Activated naive CD8-positive, alpha-beta T cell treated with anti-CD3 and anti-CD28 coated beads for 36 hours (primary cell): Measurements from ENCODE around the gene SASH1. TPM values are rescaled to one million over a fixed set of nuclear protein-coding genes. Genes with fewer than 3 reads are reported as not detected.
"Not testable (repeated sequence)": the region's sequence is repeated elsewhere in the genome, so short reads cannot be mapped to it uniquely, and the experiment has no call there.

Source experiments
- DNase-seq: peaks from one replicate; pipeline ENCODE4 v3.0.0; 2021
- H3K27ac Mint-ChIP-seq: one replicate; pipeline ENCODE4 v1.8.0; 2022; ENCODE audit warnings: mild to moderate bottlenecking, moderate library complexity, mixed read lengths
- H3K27me3 Mint-ChIP-seq: one replicate; pipeline ENCODE4 v1.8.0; 2022; ENCODE audit warnings: mild to moderate bottlenecking, mixed read lengths
- H3K36me3 Mint-ChIP-seq: one replicate; pipeline ENCODE4 v1.8.0; 2021; ENCODE audit warnings: mild to moderate bottlenecking, mixed read lengths
- H3K4me1 Mint-ChIP-seq: one replicate; pipeline ENCODE4 v1.8.0; 2021; ENCODE audit warnings: mixed read lengths
- H3K4me3 Mint-ChIP-seq: one replicate; pipeline ENCODE4 v1.8.0; 2022; ENCODE audit warnings: mild to moderate bottlenecking, moderate library complexity, mixed read lengths
- H3K9me3 Mint-ChIP-seq: one replicate; pipeline ENCODE4 v1.8.0; 2022; ENCODE audit warnings: mixed read lengths
- total RNA-seq, 2 experiments: library from RNA; stranded (reverse); gene quantifications; one replicate each; pipeline ENCODE4 v1.2.3, GENCODE V29; 2021

Gene SASH1
- total RNA-seq, 2 experiments from 2014 or later = 0.04 TPM

DNA sequence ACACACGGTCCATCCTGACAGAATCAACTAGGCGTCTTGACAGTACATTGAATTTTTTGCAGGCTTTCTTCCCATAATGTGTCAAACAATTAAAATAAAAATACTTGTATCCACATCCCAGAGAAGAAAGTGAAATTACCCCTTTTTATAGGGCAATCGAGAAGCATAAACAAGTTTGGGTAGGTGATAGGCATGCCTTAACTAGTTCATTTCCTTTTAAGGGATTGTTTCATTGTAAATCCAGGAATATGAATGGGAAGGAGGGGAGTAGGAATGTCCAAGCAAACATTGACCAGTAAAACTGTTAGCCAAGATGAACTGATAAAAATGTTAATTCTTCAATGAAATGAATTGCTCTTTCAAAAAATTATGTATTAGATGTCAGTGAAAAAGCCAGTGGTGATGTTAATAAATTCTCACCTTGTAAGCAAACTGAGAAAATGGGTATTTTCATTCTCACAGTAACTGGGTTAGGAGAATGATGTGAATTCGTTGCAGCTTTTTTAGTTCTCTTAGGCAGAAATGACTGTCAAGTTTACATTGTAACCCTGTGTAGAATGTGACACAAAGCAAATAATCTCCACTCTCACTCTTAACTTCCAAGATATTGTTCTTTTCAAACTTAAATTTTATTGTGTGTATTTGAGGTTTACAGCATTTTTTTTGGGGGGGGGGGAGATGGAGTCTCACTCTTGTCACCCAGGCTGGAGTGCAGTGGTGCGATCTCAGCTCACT lies 31.6 kb downstream of the SASH1 start:
- H3K36me3 Mint-ChIP-seq = no peaks in the 10 kb centered on the region
- no peak for DNase-seq
- H3K4me1 Mint-ChIP-seq = no peaks in the 10 kb centered on the region
- no peak overlapping the region for H3K27ac Mint-ChIP-seq
- H3K9me3 Mint-ChIP-seq = no peaks in the 10 kb centered on the region
- no peak overlapping the region for H3K4me3 Mint-ChIP-seq
- H3K27me3 Mint-ChIP-seq = peaks cover 7% of the 10 kb centered on the region

DNA sequence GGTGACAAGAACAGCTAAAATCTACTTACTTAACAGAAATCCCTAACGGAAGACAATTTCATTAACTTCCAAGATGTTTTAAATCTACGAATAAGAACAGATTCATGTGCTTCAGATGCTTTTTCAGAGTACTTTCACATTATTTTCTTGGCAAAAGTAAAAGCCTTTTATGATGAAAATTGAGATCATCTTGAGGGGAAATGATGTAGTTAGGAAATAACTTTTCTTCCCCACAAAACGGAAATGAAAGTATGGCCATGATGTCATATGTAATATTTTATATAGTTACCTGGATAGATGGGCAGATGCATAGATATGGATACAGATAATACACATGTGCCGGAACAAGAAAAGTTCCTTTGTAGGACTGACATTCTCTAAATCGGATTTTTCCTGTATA lies 32.8 kb downstream of the SASH1 start:
- Mint-ChIP-seq H3K4me1 (no peaks in the 10 kb centered on the region), H3K27me3 (peaks cover 10% of the 10 kb centered on the region), H3K36me3 (no peaks in the 10 kb centered on the region)

GRCh38 chr6:148379481-148379880 lies 36.8 kb downstream of the SASH1 start:
- no peak overlapping the region for H3K4me3 Mint-ChIP-seq
- H3K9me3 Mint-ChIP-seq = no peaks in the 10 kb centered on the region
- H3K4me1 Mint-ChIP-seq = no peaks in the 10 kb centered on the region
- no peak for DNase-seq
- H3K27me3 Mint-ChIP-seq = peaks cover 8% of the 10 kb centered on the region
- no peaks in the 10 kb centered on the region for H3K36me3 Mint-ChIP-seq
- H3K27ac Mint-ChIP-seq = no peak overlapping the region

More for the DNA sequence above, 32.8 kb downstream of the SASH1 start:
- no peak for DNase-seq
- no peak overlapping the region for H3K4me3 Mint-ChIP-seq
- no peak overlapping the region for H3K27ac Mint-ChIP-seq
- H3K9me3 Mint-ChIP-seq = no peaks in the 10 kb centered on the region

DNA sequence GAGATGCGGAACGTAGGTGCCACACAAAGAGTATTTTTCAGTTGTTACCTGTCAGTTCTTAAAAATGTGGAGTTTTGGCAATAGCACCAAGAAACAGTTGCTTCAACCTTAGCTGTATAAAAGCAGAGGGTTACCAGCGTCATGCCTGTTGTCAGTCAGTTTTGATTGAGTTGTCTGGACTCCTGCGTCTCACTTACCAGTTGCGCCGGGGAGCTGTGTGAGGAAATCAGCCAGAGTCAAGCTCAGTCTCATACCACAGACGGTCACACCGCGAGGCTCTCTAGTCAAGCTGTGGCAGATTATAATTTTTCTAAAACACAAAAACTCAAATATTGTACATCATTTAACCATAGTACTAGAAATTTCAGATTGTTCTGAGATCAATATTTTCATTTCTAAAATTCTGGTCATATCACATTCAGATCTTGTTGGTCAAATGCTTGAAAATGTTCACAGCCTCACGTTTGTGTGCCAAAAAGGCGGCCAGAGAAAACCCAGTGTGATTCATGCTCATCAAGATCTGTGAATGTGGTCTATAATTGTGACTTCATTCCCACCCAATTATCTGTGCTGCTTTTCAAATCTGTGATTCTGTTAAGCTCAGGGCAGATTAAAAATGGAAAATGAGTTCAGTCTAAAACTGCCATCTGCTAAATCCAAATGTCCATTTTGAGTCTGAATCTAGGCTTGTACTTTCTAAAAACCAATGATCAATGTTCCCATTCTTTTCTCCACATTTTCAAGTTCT lies 37.5 kb downstream of the SASH1 start:
- H3K36me3 Mint-ChIP-seq = no peaks in the 10 kb centered on the region
- DNase-seq = no peak
- peaks cover 8% of the 10 kb centered on the region for H3K27me3 Mint-ChIP-seq
- H3K27ac Mint-ChIP-seq = no peak overlapping the region
- H3K9me3 Mint-ChIP-seq = no peaks in the 10 kb centered on the region
- no peak overlapping the region for H3K4me3 Mint-ChIP-seq
- no peaks in the 10 kb centered on the region for H3K4me1 Mint-ChIP-seq

DNA sequence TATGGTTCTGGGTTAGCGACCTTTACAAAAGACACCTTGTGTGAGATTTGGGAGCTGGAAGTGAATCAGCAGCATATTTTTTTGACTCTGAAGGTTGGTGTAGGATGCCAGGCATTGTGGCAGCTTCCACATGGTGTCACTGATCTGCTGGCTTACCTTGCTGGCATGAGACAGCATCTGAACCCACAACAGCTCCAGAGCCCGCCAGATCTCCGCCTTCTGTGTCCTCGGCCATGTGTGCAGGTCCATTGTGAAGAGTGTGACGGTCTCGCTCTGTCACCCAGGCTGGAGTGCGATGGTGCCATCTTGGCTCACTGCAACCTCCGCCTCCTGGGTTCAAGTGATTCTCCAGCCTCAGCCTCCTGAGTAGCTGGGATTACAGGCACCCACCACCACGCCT lies 39.4 kb downstream of the SASH1 start:
- not testable (repeated sequence) for H3K9me3 Mint-ChIP-seq, H3K36me3 Mint-ChIP-seq, H3K27me3 Mint-ChIP-seq, H3K4me3 Mint-ChIP-seq, DNase-seq, H3K27ac Mint-ChIP-seq, H3K4me1 Mint-ChIP-seq

GRCh38 chr6:148382861-148383260 lies 40.2 kb downstream of the SASH1 start:
- no peak for DNase-seq
- Mint-ChIP-seq H3K27me3 (peaks cover 8% of the 10 kb centered on the region), H3K9me3 (no peaks in the 10 kb centered on the region), H3K36me3 (no peaks in the 10 kb centered on the region), H3K4me3 (no peak overlapping the region), H3K4me1 (no peaks in the 10 kb centered on the region), H3K27ac (no peak overlapping the region)

DNA sequence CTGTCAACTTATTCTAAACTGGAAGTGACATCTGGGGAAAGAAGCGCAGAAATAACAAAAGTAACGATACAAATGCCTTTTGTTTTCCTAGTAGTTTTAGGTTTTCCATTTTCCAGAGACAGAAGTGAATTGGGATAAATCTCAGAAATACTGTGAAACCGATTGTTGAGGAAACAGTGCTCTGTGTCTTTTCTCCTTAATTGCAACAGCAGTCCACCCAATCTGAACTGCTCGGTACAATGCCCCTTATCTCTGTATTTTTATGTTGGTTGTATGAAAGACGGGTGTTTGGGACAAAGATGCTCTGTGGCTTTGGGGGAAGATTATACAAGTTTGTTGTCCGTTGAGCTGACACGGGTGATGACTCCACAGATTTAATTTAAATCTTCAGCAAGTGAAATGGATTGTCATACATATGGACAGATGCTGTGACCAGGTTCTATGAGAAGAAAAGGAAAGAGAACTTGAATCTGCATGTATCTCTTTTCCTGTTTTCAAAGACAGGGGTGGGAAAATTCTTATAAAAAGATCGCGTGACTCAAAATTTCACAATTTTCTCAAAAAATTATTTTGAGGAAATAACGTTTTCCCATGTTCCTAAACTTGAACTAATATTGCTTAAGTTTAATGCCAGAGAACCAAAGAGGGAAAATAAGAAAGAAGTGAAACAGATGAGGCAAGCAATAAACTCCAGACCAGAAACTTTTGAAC lies 41.2 kb downstream of the SASH1 start:
- Mint-ChIP-seq H3K4me3 (no peak overlapping the region), H3K36me3 (no peaks in the 10 kb centered on the region), H3K27ac (no peak overlapping the region), H3K9me3 (no peaks in the 10 kb centered on the region), H3K27me3 (peaks cover 8% of the 10 kb centered on the region), H3K4me1 (no peaks in the 10 kb centered on the region)
- no peak for DNase-seq

GRCh38 chr6:148385379-148385778 lies 42.7 kb downstream of the SASH1 start:
- Mint-ChIP-seq H3K27me3 (peaks cover 4% of the 10 kb centered on the region), H3K9me3 (no peaks in the 10 kb centered on the region), H3K27ac (no peak overlapping the region), H3K36me3 (no peaks in the 10 kb centered on the region), H3K4me1 (no peaks in the 10 kb centered on the region), H3K4me3 (no peak overlapping the region)
- DNase-seq = no peak

- H3K36me3 Mint-ChIP-seq = no peaks in the 10 kb centered on the region
- no peak overlapping the region for H3K4me3 Mint-ChIP-seq
- H3K27me3 Mint-ChIP-seq = peaks cover 5% of the 10 kb centered on the region
- no peaks in the 10 kb centered on the region for H3K9me3 Mint-ChIP-seq
- no peak overlapping the region for H3K27ac Mint-ChIP-seq
- peaks cover 2% of the 10 kb centered on the region for H3K4me1 Mint-ChIP-seq
- no peak for DNase-seq
These were observed 45.9 kb downstream of the SASH1 start for GRCh38 chr6:148388521-148388920.

DNA sequence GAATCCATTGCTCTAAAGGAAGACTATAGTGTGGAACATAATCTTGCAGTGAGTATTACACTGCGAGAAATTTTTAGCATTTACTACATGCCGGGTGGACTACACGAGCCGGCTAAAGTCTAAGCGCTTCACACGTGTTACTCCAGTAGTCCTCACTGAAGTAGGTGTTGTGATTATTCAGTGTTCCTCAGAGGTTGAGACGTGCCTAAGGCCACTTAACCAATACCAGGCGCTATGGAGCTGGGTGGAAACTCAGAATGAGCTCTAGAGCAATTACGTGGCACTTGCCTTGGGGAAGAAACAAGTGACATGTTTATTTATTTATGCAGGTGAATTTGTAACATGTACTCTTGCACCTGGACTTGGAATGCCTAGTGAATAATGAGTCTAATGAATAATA lies 46.4 kb downstream of the SASH1 start:
- no peaks in the 10 kb centered on the region for H3K36me3 Mint-ChIP-seq
- no peak for DNase-seq
- no peak overlapping the region for H3K27ac Mint-ChIP-seq
- peaks cover 6% of the 10 kb centered on the region for H3K27me3 Mint-ChIP-seq
- H3K9me3 Mint-ChIP-seq = no peaks in the 10 kb centered on the region
- no peak overlapping the region for H3K4me3 Mint-ChIP-seq
- H3K4me1 Mint-ChIP-seq = peaks cover 2% of the 10 kb centered on the region

DNA sequence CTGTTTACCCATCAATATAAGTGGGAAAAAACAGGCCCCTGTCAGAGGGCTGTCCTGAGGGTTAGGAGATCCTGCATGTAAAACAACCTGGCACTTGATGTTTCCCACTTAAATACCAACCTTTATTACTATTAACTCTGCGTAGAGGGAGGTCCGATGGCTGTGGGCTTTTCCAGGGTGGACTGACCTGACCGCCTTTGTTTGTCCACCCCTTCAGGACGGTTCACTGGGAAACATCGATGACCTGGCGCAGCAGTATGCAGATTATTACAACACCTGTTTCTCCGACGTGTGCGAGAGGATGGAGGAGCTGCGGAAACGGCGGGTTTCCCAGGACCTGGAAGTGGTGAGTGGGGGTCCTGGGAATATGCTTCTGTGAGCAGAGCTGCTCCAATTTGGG lies 47.3 kb downstream of the SASH1 start:
- peaks cover 2% of the 10 kb centered on the region for H3K4me1 Mint-ChIP-seq
- no peaks in the 10 kb centered on the region for H3K36me3 Mint-ChIP-seq
- no peak overlapping the region for H3K27ac Mint-ChIP-seq
- H3K9me3 Mint-ChIP-seq = no peaks in the 10 kb centered on the region
- H3K4me3 Mint-ChIP-seq = no peak overlapping the region
- peaks cover 7% of the 10 kb centered on the region for H3K27me3 Mint-ChIP-seq
- DNase-seq = no peak

DNA sequence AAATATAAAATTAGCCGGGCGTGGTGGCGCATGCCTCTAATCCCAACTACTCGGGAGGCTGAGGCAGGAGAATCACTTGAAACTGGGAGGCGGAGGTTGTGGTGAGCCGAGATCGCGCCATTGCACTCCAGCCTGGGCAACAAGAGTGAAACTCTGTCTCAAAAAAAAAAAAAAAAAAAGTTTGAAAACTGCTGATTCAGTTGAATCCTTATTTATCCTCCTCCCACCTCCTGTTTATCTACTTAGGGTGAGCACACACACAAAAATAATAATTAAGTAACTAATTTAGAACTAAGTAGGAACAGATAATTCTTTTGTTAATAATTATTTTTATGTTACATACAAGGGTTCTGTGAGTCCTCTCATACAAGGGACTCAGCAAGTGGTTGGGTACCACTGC lies 49.5 kb downstream of the SASH1 start:
- not testable (repeated sequence) for H3K27ac Mint-ChIP-seq, H3K36me3 Mint-ChIP-seq, H3K4me1 Mint-ChIP-seq, H3K4me3 Mint-ChIP-seq, DNase-seq, H3K27me3 Mint-ChIP-seq, H3K9me3 Mint-ChIP-seq

DNA sequence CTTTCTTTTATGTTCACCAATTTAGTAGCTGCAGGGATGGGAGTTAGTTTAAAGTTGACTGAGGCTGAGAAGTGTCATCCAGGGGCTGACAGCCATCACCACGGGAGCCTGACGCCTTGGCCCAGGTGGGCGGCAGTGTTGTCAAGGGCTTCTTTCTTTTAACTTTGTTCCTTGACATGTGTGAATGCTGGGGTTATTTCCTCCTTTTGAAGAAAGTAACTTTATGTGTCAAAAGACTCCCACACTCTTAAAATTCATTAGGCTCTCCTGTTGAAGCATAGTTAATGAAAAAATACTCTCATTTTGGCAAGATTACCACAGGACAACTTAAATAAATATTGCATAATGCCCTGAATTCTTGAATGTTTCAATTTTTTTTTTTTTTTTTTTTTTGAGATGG lies 50.0 kb downstream of the SASH1 start:
- DNase-seq = peak; percentile 2
- H3K27me3 Mint-ChIP-seq = peaks cover 7% of the 10 kb centered on the region
- peaks cover 2% of the 10 kb centered on the region for H3K4me1 Mint-ChIP-seq
- no peaks in the 10 kb centered on the region for H3K36me3 Mint-ChIP-seq
- no peak overlapping the region for H3K27ac Mint-ChIP-seq
- no peaks in the 10 kb centered on the region for H3K9me3 Mint-ChIP-seq
- H3K4me3 Mint-ChIP-seq = no peak overlapping the region

DNA sequence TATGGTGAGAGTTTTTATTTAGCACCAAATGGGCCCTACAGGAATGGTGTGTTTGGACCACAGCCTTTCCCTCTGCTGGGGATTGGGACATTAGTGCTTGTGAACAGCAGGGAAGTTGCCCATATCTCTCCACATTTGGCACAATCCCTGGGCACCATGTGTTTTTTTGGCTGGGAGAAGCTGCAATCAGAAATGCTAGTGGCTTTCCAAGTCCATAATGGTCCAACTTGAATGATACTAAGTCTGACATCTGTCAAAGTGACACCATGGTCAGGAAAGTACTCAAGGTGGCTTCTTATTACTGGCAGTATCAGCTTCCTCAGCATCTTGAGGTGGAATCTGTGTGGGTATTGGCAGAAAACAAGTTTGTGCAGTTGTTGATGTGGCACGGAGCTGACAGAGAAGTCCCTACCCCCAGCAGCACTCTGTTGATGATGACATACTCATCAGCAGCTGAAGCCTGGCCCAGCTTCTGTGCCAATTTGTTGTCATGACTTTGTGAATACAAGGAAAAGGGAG lies 53.0 kb downstream of the SASH1 start:
- DNase-seq = no peak
- Mint-ChIP-seq H3K27ac (no peak overlapping the region), H3K4me1 (peaks cover 2% of the 10 kb centered on the region)

DNA sequence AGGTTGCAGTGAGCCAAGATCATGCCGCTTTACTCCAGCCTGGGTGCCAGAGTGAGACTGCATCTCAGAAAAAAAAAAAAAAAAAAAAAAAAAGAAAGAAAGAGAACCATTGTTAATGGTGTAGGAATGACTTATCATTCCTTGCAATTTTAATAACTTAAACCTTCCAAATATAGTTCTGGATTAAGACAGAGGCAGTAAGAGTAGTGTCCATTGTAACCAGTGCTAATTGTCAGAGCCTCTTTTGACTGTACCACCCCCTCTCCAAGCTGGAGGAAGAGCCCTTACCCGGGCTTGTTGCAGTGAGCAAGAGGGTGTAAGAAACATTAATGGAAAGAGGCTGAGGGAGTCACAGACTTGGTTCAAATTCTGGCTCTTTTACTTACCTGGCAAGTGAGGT lies 53.8 kb downstream of the SASH1 start:
- Mint-ChIP-seq H3K36me3 (no peaks in the 10 kb centered on the region), H3K27ac (no peak overlapping the region), H3K4me3 (no peak overlapping the region), H3K27me3 (peaks cover 8% of the 10 kb centered on the region), H3K4me1 (peaks cover 2% of the 10 kb centered on the region), H3K9me3 (no peaks in the 10 kb centered on the region)
- DNase-seq = no peak

More for the DNA sequence above, 53.0 kb downstream of the SASH1 start:
- Mint-ChIP-seq H3K36me3 (no peaks in the 10 kb centered on the region), H3K27me3 (peaks cover 7% of the 10 kb centered on the region), H3K4me3 (no peak overlapping the region), H3K9me3 (no peaks in the 10 kb centered on the region)
